ENCODE data around the gene UBE2R2. TPM values are rescaled to one million over a fixed set of nuclear protein-coding genes. Genes with fewer than 3 reads are reported as not detected.
"Not testable (repeated sequence)": the region's sequence is repeated elsewhere in the genome, so short reads cannot be mapped to it uniquely, and the experiment has no call there.

The UBE2R2 gene
- total RNA-seq, 2 donors from 2014 or later, result 30.5 to 33.5 TPM

- ATAC-seq; DNase-seq; intact Hi-C loops (cut with DNase I): not testable (repeated sequence)
These were observed 10.3 kb downstream of the UBE2R2 start for GRCh38 chr9:33827285-33827684.

DNA sequence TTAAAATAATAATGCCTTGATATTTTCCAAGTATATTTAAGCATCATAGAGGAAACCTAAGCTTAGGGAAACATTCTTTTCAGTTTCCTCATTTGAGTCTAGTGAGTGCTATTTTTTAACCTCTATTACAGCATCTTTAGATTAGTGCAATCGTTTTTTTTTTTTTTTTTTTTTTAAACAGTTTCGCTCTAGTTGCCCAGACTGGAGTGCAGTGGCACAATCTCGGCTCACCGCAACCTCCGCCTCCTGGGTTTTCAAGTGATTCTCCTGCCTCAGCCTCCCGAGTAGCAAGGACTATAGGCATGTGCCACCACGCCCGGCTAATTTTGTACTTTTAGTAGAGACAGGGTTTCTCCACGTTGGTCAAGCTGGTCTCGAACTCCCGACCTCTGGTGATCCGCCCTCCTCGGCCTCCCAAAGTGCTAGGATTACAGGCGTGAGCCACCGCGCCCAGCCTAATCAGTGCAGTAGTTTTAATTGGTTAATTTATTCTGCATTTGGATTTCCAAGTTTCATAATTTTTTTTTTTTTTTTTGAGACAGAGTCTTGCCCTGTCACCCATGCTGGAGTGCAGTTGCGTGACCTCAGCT lies 12.8 kb downstream of the UBE2R2 start:
- DNase-seq; intact Hi-C loops (cut with DNase I); ATAC-seq: not testable (repeated sequence)

DNA sequence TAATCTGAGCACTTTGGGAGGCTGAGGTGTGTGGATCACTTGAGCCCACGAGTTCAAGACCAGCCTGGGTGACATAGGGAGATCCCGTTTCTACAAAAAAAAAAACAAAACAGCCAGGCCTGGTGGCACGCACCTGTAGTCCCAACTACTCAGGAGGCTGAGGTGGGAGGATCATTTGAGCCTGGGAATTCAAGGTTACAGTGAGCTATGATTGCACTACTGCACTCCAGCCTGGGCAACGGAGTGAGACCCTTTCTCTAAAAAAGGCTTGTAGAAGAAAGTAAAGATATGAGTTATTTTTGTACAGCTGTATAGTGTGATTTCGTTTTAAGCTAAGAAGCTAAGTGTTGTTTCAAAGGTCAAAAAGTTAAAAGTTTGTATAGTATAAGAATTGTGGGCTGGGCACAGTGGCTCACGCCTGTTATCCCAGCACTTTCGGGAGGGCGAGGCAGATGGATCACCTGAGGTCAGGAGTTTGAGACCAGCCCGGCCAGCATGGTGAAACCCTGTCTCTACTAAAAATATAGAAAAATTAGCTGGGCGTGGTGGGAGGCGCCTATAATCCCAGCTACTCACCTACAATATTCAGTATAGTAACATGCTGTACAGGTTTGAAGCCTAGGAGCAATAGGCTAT lies 18.8 kb downstream of the UBE2R2 start:
- no peak for DNase-seq
- intact Hi-C loops (cut with DNase I), result no loop called here
- no peak for ATAC-seq

DNA sequence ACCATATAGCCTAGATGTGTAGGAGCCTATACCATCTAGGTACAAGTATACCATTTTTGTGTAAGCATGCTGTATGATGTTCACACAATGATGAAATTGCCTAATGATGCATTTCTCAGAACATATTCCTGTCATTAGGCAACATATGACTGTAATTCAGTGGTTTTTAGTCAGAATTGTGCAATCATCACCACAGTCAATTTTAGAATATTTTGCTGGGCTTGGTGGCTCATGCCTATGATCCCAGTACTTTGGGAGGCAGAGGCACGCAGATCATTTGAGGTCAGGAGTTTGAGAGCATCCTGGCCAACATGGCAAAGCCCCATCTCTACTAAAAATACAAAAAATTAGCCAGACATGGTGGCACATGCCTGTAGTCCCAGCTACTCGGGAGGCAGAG lies 19.3 kb downstream of the UBE2R2 start:
- DNase-seq (peak; percentile 33), ATAC-seq (peak; percentile 61 to 81)
- intact Hi-C loops (cut with DNase I), result not testable (repeated sequence)

GRCh38 chr9:33837138-33837537 lies 20.2 kb downstream of the UBE2R2 start:
- ATAC-seq, result no peak
- DNase-seq, result no peak
- intact Hi-C loops (cut with DNase I), result no loop called here

DNA sequence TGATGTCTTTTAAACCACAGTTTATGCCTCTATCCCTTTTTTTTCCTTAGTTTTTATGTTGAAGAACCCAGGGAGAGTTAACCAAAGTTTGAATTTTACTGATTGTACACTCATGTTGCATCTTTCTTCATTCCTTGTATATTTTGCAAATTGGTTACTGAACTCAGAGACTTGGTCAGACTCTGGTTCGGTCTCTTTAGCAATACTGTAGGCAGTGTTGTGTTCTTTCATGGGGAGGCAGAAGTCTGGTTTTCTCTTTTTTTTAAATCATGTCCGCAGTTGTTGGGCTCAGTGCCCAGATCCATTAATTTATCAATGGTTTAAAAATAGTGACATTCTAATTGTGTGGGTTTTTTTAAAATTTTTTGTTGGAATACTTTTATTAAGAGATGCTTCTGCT lies 23.4 kb downstream of the UBE2R2 start:
- ATAC-seq (no peak), DNase-seq (no peak)
- intact Hi-C loops (cut with DNase I), result no loop called here

DNA sequence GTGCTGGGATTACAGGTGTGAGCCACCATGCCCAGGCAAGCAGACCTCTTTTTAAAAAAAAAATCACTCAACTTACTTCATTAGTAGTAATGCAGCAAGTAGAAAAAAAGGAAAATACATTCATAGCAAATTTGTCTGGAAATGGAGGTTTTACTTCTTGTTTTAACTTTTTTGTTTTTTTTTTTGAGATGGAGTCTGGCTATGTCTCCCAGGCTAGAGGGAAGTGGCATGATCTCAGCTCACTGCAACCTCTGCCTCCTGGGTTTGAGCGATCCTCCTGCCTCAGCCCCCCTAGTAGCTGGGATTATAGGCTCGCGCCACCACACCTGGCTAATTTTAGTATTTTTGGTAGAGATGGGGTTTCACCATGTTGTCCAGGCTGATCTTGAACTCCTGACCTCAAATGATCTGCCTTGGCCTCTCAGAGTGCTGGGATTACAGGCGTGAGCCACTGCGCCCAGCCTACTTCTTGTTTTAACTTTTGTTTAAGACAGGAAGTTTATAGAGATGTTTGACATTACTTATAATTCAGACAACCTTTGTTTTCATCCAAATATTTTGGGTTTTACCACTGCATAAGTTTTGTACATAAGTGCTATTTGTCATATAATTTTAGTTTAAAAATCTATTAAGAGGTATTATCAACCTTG lies 26.5 kb downstream of the UBE2R2 start:
- ATAC-seq, result peak in 1 of 2 donors; percentile 38
- intact Hi-C loops (cut with DNase I), result no loop called here
- DNase-seq, result no peak

GRCh38 chr9:33846231-33846630 lies 29.3 kb downstream of the UBE2R2 start:
- intact Hi-C loops (cut with DNase I), result no loop called here
- DNase-seq (no peak), ATAC-seq (no peak)

GRCh38 chr9:33847894-33848205 lies 30.9 kb downstream of the UBE2R2 start:
- ATAC-seq; intact Hi-C loops (cut with DNase I); DNase-seq: not testable (repeated sequence)

GRCh38 chr9:33850267-33850629 lies 33.3 kb downstream of the UBE2R2 start:
- no peak for DNase-seq
- intact Hi-C loops (cut with DNase I), result loop anchor here in 1 of 2 donors (5.0 kb wide), 1 partner anchor 33 kb away; the partner anchor contains the start of gene UBE2R2
- no peak for ATAC-seq

DNA sequence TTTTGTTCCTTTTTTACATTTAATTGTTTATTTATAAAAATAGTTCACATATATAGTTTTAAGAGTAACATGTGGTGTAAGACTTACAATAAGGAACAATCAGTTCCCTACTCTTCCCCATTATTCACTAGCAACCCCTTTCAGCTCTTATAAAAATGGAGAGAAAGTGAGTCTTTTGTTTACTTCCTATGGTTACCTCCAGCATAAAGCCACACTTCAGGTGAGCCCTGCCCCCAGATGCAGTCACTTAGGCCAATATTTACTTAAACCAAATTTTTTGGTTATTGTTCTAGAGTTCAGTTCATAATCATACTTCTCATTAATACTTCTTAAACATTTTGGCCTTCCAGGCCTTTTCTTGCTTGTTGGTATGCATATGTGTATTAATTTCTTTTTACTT lies 33.7 kb downstream of the UBE2R2 start:
- no peak for DNase-seq
- no peak for ATAC-seq
- intact Hi-C loops (cut with DNase I), result loop anchor here in 1 of 2 donors (5.0 kb wide), 1 partner anchor 33 kb away; the partner anchor contains the start of gene UBE2R2

DNA sequence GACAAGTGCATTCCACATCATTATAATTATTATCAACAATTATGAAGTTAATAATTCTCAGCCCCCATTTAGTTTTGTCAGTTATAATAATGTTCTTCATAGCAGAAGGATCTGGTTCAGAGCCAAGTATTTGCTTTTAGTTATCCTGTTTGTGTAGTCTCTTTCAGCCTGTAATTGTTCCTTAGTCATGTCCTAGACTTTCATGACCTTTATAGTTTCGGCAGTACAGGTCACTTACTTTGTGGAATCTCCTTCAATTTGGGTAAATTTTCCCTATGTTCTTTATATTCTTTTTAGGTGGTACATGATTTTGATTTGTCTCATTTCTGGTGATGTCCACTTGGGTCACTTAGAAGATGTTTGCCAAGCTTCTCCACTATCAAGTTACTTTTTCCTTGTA lies 34.3 kb downstream of the UBE2R2 start:
- intact Hi-C loops (cut with DNase I), result loop anchor here in 1 of 2 donors (5.0 kb wide), 1 partner anchor 34 kb away; the partner anchor contains the start of gene UBE2R2
- ATAC-seq, result no peak
- no peak for DNase-seq

GRCh38 chr9:33852216-33852826 lies 35.4 kb downstream of the UBE2R2 start:
- DNase-seq, result peak; percentile 73
- peak; percentile 76 to 87 for ATAC-seq
- intact Hi-C loops (cut with DNase I), result loop anchor here (2.0 to 5.0 kb wide), 2 partner anchors 35 to 38 kb away; partner anchors contain the start of gene UBE2R2 (in 1 of the 2)

DNA sequence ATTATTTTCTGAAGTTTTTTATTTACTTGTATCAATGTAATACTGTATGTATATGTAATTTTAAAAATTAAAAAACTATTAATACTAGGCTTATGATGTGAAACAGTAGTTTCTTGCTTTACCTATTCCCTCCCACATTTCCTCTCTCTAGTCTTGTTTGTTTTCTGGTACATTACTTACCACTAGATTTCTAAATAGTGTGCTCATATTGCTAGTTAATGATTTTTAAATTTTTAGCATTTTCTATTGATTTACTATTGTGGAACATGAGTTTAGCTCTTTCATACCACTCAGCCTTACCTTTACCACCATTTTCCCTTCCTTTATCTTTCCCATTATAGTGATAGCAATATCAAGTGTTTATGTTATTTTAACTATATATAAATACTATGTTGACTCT lies 39.3 kb downstream of the UBE2R2 start:
- intact Hi-C loops (cut with DNase I), result no loop called here
- no peak for ATAC-seq
- DNase-seq, result no peak

- intact Hi-C loops (cut with DNase I), result no loop called here
- ATAC-seq, result peak in 1 of 2 donors; percentile 21
These were observed 41.5 kb downstream of the UBE2R2 start for GRCh38 chr9:33858423-33858822.

GRCh38 chr9:33860200-33860871 lies 43.4 kb downstream of the UBE2R2 start:
- intact Hi-C loops (cut with DNase I), result no loop called here
- ATAC-seq (no peak), DNase-seq (no peak)

More at GRCh38 chr9:33858423-33858822, 41.5 kb downstream of the UBE2R2 start:
- DNase-seq, result no peak

DNA sequence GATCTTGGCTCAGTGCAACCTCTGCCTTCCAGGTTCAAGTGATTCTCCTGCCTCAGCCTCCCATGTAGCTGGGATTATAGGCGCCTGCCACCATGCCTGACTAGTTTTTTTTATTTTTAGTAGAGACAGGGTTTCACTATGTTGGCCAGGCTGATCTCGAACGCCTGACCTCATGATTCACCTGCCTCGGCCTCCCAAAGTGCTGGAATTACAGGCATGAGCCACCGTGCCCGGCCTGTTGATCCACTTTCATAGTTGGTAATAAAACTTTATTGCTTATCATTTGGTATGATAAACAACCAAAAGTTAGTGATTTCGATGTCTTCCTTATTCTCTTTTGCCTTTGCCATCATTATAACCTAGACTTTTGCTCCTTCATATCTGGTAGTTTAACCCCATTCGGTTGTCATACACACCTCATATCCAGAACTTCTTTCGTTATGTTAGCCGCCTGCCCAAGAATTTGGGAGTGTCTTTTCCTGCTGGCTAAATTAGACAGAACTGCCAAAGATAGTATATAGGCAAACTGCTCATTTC lies 45.0 kb downstream of the UBE2R2 start:
- intact Hi-C loops (cut with DNase I), result no loop called here
- DNase-seq (no peak), ATAC-seq (no peak)

GRCh38 chr9:33863027-33863426 lies 46.1 kb downstream of the UBE2R2 start:
- DNase-seq; intact Hi-C loops (cut with DNase I); ATAC-seq: not testable (repeated sequence)

Measured in left cardiac atrium (tissue), 4 donors.